ENCODE measurements around the gene ZNF19.
A peak's percentile ranks its signal among the peaks of the same experiment; 100 is the strongest.

The ZNF19 gene

GRCh38 chr16:71501547-71501946 lies 12.4 kb upstream of the ZNF19 start:
- Mint-ChIP-seq H3K27me3 (peaks cover 8% of the 10 kb centered on the region), H3K36me3 (no peaks in the 10 kb centered on the region), H3K9me3 (ENCODE audit: low read depth) (no peaks in the 10 kb centered on the region), H3K4me3 (no peak overlapping the region), H3K27ac (no peak overlapping the region), H3K4me1 (ENCODE audit: low read depth) (no peaks in the 10 kb centered on the region)

- no peaks in the 10 kb centered on the region for H3K4me1 Mint-ChIP-seq (ENCODE audit: low read depth)
- H3K9me3 Mint-ChIP-seq (ENCODE audit: low read depth) = no peaks in the 10 kb centered on the region
- H3K27me3 Mint-ChIP-seq = peaks cover 8% of the 10 kb centered on the region
- H3K4me3 Mint-ChIP-seq = no peak overlapping the region
- H3K27ac Mint-ChIP-seq = no peak overlapping the region
- H3K36me3 Mint-ChIP-seq = no peaks in the 10 kb centered on the region
Observed at GRCh38 chr16:71500964-71501363, 11.8 kb upstream of the ZNF19 start.

DNA sequence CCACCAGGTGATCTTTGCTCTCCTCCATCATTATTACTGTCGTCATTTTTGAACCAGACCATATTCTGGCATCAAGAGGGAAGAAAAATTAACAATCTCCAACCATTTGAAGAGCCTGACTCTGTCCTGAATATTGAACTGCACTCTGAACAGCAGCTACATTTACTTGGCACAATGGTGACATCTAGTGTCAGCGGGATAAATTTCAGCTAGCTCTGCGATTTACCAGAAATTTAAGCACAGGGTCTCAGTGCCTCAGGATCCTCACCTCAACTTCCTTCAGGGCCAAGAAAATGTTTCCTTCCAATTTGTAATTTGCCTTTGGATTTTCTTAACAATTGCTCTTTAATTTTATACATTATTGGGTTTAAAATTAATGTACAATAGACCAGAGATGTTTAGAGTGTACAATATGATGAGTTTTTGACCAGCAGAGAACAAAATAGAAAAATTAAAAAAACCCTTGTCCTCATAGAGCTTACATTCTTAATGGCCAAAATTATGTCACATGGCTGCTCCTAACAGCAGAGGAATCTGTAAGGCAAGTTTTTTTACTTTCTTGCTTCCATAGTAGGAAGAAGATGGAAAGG lies 10.7 kb upstream of the ZNF19 start:
- Mint-ChIP-seq H3K4me3 (no peak overlapping the region), H3K27me3 (peaks cover 8% of the 10 kb centered on the region), H3K4me1 (ENCODE audit: low read depth) (no peaks in the 10 kb centered on the region)

DNA sequence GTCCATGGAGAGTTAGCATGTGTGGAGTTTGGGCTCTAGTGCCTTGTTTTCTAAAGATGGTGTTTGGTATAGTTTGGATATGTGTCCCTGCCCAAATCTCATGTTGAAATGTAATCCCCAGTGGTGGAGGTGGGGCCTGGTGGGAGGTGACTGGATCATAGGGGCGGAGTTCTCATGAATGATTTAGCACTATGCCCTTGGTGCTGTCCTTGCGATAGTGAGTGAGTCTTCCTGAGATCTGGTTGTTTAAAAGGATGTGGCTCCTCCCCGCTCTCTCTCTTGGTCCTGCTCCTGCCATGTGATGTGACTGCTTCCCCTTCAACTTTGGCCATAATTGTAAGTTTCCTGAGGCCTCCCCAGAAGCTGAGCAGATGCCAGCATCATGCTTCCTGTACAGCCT lies 8.9 kb upstream of the ZNF19 start:
- Mint-ChIP-seq H3K4me1 (ENCODE audit: low read depth) (no peaks in the 10 kb centered on the region), H3K9me3 (ENCODE audit: low read depth) (no peaks in the 10 kb centered on the region), H3K27ac (no peak overlapping the region), H3K4me3 (no peak overlapping the region), H3K27me3 (peaks cover 6% of the 10 kb centered on the region), H3K36me3 (no peaks in the 10 kb centered on the region)

More for the DNA sequence above, 10.7 kb upstream of the ZNF19 start:
- Mint-ChIP-seq H3K9me3 (ENCODE audit: low read depth) (no peaks in the 10 kb centered on the region), H3K36me3 (no peaks in the 10 kb centered on the region), H3K27ac (no peak overlapping the region)

GRCh38 chr16:71493213-71493612 lies 4.1 kb upstream of the ZNF19 start:
- H3K36me3 Mint-ChIP-seq = no peaks in the 10 kb centered on the region
- no peak overlapping the region for H3K27ac Mint-ChIP-seq
- H3K4me3 Mint-ChIP-seq = no peak overlapping the region
- H3K4me1 Mint-ChIP-seq (ENCODE audit: low read depth) = no peaks in the 10 kb centered on the region
- H3K27me3 Mint-ChIP-seq = no peaks in the 10 kb centered on the region
- no peaks in the 10 kb centered on the region for H3K9me3 Mint-ChIP-seq (ENCODE audit: low read depth)

- Mint-ChIP-seq H3K4me1 (ENCODE audit: low read depth) (no peaks in the 10 kb centered on the region), H3K27ac (no peak overlapping the region), H3K27me3 (no peaks in the 10 kb centered on the region), H3K36me3 (no peaks in the 10 kb centered on the region), H3K9me3 (ENCODE audit: low read depth) (no peaks in the 10 kb centered on the region), H3K4me3 (no peak overlapping the region)
Observed at GRCh38 chr16:71492786-71493185, 3.7 kb upstream of the ZNF19 start.

DNA sequence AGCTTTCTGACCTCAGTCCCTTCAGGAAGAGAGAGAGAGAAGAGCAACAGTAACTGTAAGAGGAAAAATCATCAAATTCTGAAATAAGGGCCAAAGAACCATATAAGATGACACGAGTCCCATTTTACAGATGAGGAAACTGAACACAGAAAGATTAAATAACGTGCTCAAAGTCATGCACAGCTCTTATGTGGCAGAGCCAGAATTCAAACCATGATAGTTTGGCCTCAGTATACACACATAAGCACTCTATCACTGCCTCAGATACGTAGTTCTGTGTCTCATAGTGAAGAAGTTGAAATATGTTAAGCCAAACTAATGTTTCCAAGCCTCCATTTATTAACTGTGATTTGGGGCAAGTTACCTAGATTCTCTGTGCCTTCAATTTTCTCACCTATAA lies 1.9 kb upstream of the ZNF19 start:
- Mint-ChIP-seq H3K9me3 (ENCODE audit: low read depth) (no peaks in the 10 kb centered on the region), H3K36me3 (no peaks in the 10 kb centered on the region), H3K4me3 (no peak overlapping the region), H3K27ac (no peak overlapping the region), H3K27me3 (peaks cover 3% of the 10 kb centered on the region), H3K4me1 (ENCODE audit: low read depth) (no peaks in the 10 kb centered on the region)

DNA sequence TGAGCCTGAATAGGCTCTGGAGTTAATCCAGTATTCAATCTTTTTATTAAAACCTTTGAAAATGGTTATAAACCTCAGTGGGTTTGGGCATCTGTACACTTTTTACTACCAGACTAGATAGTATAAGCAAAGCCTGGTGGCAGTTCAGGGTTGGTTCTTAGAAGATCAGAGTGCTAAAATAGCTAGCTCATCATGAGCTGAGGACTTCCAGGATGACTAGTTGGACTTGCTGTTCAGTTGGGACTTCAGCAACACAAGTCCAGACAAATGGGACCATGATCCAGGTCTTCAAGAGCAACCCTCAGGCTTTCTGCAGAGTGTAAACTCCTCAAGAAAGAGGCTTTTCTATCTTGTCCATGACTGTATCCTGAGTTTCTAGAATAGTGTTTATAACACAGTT lies 1.2 kb upstream of the ZNF19 start:
- H3K36me3 Mint-ChIP-seq = no peaks in the 10 kb centered on the region
- H3K4me1 Mint-ChIP-seq (ENCODE audit: low read depth) = peaks cover 4% of the 10 kb centered on the region
- no peak overlapping the region for H3K27ac Mint-ChIP-seq
- no peak overlapping the region for H3K4me3 Mint-ChIP-seq
- H3K27me3 Mint-ChIP-seq = peaks cover 3% of the 10 kb centered on the region
- no peaks in the 10 kb centered on the region for H3K9me3 Mint-ChIP-seq (ENCODE audit: low read depth)

- peak overlapping the region; percentile 96 for H3K4me3 Mint-ChIP-seq
- H3K27me3 Mint-ChIP-seq = peaks cover 3% of the 10 kb centered on the region
- peaks cover 20% of the 10 kb centered on the region for H3K4me1 Mint-ChIP-seq (ENCODE audit: low read depth)
- peak overlapping the region; percentile 92 for H3K27ac Mint-ChIP-seq
- H3K36me3 Mint-ChIP-seq = peaks cover 6% of the 10 kb centered on the region
- no peaks in the 10 kb centered on the region for H3K9me3 Mint-ChIP-seq (ENCODE audit: low read depth)
Observed at GRCh38 chr16:71484006-71484893, 4.9 kb downstream of the ZNF19 start.

- Mint-ChIP-seq H3K27ac (no peak overlapping the region), H3K9me3 (ENCODE audit: low read depth) (no peaks in the 10 kb centered on the region), H3K27me3 (peaks cover 3% of the 10 kb centered on the region), H3K4me1 (ENCODE audit: low read depth) (peaks cover 20% of the 10 kb centered on the region), H3K36me3 (peaks cover 9% of the 10 kb centered on the region), H3K4me3 (peak overlapping the region; percentile 44)
Observed at GRCh38 chr16:71482569-71482968, 6.6 kb downstream of the ZNF19 start.

DNA sequence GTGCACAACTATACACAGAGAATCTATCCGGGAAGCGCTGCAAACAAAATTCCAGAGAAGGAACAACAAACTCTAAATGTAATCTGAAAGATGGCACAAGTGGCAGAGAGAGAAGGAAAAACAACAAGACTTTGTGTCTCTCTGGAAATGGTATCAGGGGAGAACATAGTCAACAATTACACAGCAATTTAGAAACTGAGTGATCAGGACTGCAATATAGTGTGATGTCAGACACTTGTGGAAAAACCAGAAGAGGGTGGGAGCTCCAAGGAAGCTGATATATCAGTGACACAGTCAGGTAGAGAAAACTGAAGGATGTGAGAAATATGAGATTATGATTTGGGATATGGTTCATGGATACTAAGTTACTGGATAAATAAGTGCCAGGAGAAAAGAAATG lies 8.2 kb downstream of the ZNF19 start:
- H3K27ac Mint-ChIP-seq = no peak overlapping the region

GRCh38 chr16:71479420-71479819 lies 9.7 kb downstream of the ZNF19 start:
- H3K4me1 Mint-ChIP-seq (ENCODE audit: low read depth) = peaks cover 10% of the 10 kb centered on the region
- H3K27me3 Mint-ChIP-seq = no peaks in the 10 kb centered on the region
- no peak overlapping the region for H3K4me3 Mint-ChIP-seq
- H3K9me3 Mint-ChIP-seq (ENCODE audit: low read depth) = no peaks in the 10 kb centered on the region
- H3K36me3 Mint-ChIP-seq = peaks cover 35% of the 10 kb centered on the region
- H3K27ac Mint-ChIP-seq = no peak overlapping the region

More for the DNA sequence above, 8.2 kb downstream of the ZNF19 start:
- Mint-ChIP-seq H3K27me3 (no peaks in the 10 kb centered on the region), H3K4me1 (ENCODE audit: low read depth) (peaks cover 20% of the 10 kb centered on the region), H3K36me3 (peaks cover 22% of the 10 kb centered on the region), H3K9me3 (ENCODE audit: low read depth) (no peaks in the 10 kb centered on the region), H3K4me3 (no peak overlapping the region)

DNA sequence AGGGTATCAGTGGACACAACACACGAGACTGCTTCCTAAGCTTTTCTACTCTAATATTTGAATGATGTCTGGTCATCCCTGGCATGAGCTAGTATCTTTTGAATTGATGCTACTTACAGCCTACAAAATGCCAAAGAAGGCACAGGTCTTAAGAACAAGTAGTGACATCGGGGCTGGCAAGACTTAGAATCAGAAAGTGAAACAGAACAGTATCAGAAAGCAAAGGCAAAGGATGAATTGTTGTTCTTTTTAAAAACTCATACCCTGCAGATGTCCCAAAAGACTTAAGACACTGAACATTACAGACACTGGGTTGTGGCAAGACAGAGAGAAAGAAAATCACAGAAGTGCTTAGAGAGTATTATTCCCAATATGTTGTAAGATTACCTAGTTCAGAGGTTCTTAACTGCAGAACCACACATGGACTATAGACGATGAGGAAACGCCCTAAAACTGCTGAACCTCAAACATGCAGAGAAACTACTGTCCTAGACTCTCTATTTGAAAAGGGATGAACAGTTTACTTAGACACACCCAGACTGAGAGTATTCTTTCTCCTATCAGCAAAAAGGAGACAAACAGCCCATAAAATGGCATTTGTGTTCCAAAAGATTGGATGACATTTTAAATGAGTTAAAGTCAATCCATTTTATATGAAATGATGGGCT lies 12.5 kb downstream of the ZNF19 start:
- H3K27me3 Mint-ChIP-seq = no peaks in the 10 kb centered on the region
- H3K36me3 Mint-ChIP-seq = peaks cover 41% of the 10 kb centered on the region
- H3K27ac Mint-ChIP-seq = no peak overlapping the region
- H3K4me3 Mint-ChIP-seq = no peak overlapping the region
- H3K4me1 Mint-ChIP-seq (ENCODE audit: low read depth) = no peaks in the 10 kb centered on the region
- H3K9me3 Mint-ChIP-seq (ENCODE audit: low read depth) = no peaks in the 10 kb centered on the region

DNA sequence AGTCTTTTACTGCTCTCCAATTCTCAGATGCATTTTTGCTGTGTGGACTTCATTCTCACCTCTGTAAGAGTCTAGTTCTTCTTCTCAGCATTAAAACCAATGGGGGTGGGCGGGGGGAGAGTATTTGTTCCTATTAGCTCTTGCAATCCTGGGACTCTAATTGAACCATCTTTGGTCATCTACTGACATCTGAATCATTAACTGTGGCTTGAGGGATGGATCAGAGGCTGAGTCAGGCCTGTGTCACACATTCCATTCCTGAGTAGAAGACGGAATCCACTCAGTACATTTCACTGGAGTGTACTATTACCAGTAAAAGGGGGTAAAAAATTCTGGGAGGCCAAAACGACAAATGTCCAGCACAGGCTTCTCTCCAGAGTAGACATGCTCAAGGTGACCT lies 14.3 kb downstream of the ZNF19 start:
- Mint-ChIP-seq H3K9me3 (ENCODE audit: low read depth) (no peaks in the 10 kb centered on the region), H3K27ac (no peak overlapping the region)

GRCh38 chr16:71473891-71474290 lies 15.2 kb downstream of the ZNF19 start:
- no peaks in the 10 kb centered on the region for H3K4me1 Mint-ChIP-seq (ENCODE audit: low read depth)
- H3K9me3 Mint-ChIP-seq (ENCODE audit: low read depth) = no peaks in the 10 kb centered on the region
- no peaks in the 10 kb centered on the region for H3K27me3 Mint-ChIP-seq
- H3K36me3 Mint-ChIP-seq = peaks cover 39% of the 10 kb centered on the region
- H3K4me3 Mint-ChIP-seq = no peak overlapping the region
- H3K27ac Mint-ChIP-seq = no peak overlapping the region

More for the DNA sequence above, 14.3 kb downstream of the ZNF19 start:
- H3K4me3 Mint-ChIP-seq = no peak overlapping the region
- H3K27me3 Mint-ChIP-seq = no peaks in the 10 kb centered on the region
- peaks cover 36% of the 10 kb centered on the region for H3K36me3 Mint-ChIP-seq
- H3K4me1 Mint-ChIP-seq (ENCODE audit: low read depth) = no peaks in the 10 kb centered on the region

All from activated naive CD8-positive, alpha-beta T cell (primary cell).